Uterus (tissue), 2 donors: Measurements from ENCODE around the gene ZNF536.

Experiments
- POLR2A ChIP-seq, 2 donors: fragments of 450-650 bp; IDR thresholded peaks; one replicate each; pipeline ENCODE4 v1.6.1; 2016; ENCODE audit warnings: antibody characterized with exemption in 2 of 2, mild to moderate bottlenecking in 1 of 2, moderate library complexity in 1 of 2
- TF ChIP-seq, protein P1 (sequence below), 4 experiments: fragments of 200-600 bp in 2 of 4; fragments of 450-650 bp in 2 of 4; sonication (generic) in 2 of 4; IDR thresholded peaks; one replicate each; pipeline ENCODE4 v1.5.1; 2016 to 2019; ENCODE audit warnings: antibody characterized with exemption in 4 of 4, mild to moderate bottlenecking in 2 of 4, moderate library complexity in 1 of 4

DNA sequence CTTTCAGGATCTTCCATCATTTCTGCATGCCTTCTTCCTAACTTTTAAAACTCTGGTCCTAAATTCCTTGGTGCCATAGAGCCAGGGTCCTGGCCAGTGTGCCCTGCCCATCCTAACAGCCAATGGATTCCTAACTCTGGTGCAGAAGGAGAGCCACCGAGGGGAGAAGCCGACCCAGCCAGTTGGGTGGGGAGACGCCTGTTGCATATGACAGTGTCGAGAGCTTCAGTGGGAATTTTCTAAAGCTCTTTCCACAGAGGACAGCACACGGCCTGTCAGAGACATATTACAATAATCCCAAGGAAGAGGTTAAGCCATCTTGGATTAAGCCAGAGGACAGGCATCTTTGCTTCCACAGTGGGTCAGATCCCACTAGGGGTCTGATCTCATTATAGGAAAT, 180.4 kb downstream of the ZNF536 start:
- TF ChIP-seq, protein P1, sequence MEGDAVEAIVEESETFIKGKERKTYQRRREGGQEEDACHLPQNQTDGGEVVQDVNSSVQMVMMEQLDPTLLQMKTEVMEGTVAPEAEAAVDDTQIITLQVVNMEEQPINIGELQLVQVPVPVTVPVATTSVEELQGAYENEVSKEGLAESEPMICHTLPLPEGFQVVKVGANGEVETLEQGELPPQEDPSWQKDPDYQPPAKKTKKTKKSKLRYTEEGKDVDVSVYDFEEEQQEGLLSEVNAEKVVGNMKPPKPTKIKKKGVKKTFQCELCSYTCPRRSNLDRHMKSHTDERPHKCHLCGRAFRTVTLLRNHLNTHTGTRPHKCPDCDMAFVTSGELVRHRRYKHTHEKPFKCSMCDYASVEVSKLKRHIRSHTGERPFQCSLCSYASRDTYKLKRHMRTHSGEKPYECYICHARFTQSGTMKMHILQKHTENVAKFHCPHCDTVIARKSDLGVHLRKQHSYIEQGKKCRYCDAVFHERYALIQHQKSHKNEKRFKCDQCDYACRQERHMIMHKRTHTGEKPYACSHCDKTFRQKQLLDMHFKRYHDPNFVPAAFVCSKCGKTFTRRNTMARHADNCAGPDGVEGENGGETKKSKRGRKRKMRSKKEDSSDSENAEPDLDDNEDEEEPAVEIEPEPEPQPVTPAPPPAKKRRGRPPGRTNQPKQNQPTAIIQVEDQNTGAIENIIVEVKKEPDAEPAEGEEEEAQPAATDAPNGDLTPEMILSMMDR (IDR thresholded peaks at IDR 0.05): no peak
- no peak for TF ChIP-seq POLR2A (IDR thresholded peaks at IDR 0.05)
